ENCODE results near the gene PFN1. TPM values are rescaled to one million over a fixed set of nuclear protein-coding genes. Genes with fewer than 3 reads are reported as not detected.

The PFN1 gene
- total and polyA plus RNA-seq, 7 experiments from 2014 or later, result 430 to 2,132 (median 726) TPM

GRCh38 chr17:4903051-4903818 is 45.1 kb downstream of the PFN1 start, which contains the start of gene CHRNE:
TSS of gene CHRNE (minus strand) at chr17:4903098. CDS start at chr17:4903063, 35 bp downstream.
- H3K27ac ChIP-seq (ENCODE audit: low read depth, low read length), result no peak within 1 kb of the TSS
- Mint-ChIP-seq H3K9me3 (peaks cover 0 to 3% (median 0%) of the 10 kb centered on the region in 11 donors), H3K4me3 (peak within 1 kb of the TSS; percentile 37 to 84 (median 72)), H3K27me3 (peaks cover 0 to 20% (median 0%) of the 10 kb centered on the region in 5 donors), H3K27ac (peak within 1 kb of the TSS; percentile 57 to 98 (median 71)), H3K4me1 (peaks cover 14 to 46% (median 37%) of the 10 kb centered on the region in 7 donors), H3K36me3 (no peaks in the 10 kb centered on the region)
- DNase-seq (peak in 8 of 9 donors; percentile 63 to 80 (median 76)), ATAC-seq (peak; percentile 41)
- CTCF ChIA-PET, result interaction anchor here (0.6 to 1.3 kb wide), 5 partner anchors 10 to 94 kb away, joined by 3 to 4 read pairs (median 4); partner anchors contain the start of gene INCA1
- peak within 1 kb of the TSS; percentile 29 for H3K4me3 ChIP-seq (ENCODE audit: low read length)
- peaks cover 29 to 40% of the 10 kb centered on the region in 2 donors for H3K4me1 ChIP-seq (ENCODE audit: control insufficient read depth in 2 of 2, insufficient read depth in 2 of 2, low read length in 2 of 2)
- intact Hi-C loops (cut with micrococcal nuclease), result loop anchor here (1.0 to 5.0 kb wide), 7 partner anchors 37 to 338 kb away; partner anchors contain the start of genes ARRB2 (in 2 of the 2), GLTPD2 (in 1 of the 2), RNF167 (in 1 of the 2) and SLC25A11 (in 1 of the 2)
- H3K27me3 ChIP-seq (ENCODE audit: control insufficient read depth in 2 of 2, insufficient read depth in 2 of 2, low read length in 2 of 2), result no peaks in the 10 kb centered on the region
- H3K9me3 ChIP-seq (ENCODE audit: control insufficient read depth in 2 of 3, low read length in 3 of 3), result no peaks in the 10 kb centered on the region
- H3K36me3 ChIP-seq (ENCODE audit: control insufficient read depth in 2 of 3, insufficient read depth in 3 of 3, low read length in 3 of 3), result no peaks in the 10 kb centered on the region
- POLR2A ChIA-PET, result interaction anchor here (0.6 to 5.9 kb wide), 4 partner anchors 37 to 90 kb away, joined by 3 to 25 read pairs (median 5); partner anchors contain the start of genes RNF167, SLC25A11 and SPAG7

GRCh38 chr17:4902540-4902939 is 45.8 kb downstream of the PFN1 start:
- ChIA-PET CTCF (interaction anchor here (0.6 to 1.3 kb wide), 3 partner anchors 67 to 335 kb away, joined by 3 to 4 read pairs (median 4); partner anchors contain the start of gene INCA1), POLR2A (interaction anchor here (1.5 to 5.9 kb wide), 2 partner anchors 37 to 65 kb away, joined by 6 to 25 read pairs; partner anchors contain the start of genes RNF167, SLC25A11 and SPAG7)
- H3K27ac Mint-ChIP-seq, result peak overlapping the region in 7 of 9 donors; percentile 60 to 98 (median 74)
- DNase-seq, result no peak
- peaks cover 0 to 20% (median 0%) of the 10 kb centered on the region in 5 donors for H3K27me3 Mint-ChIP-seq
- no peak overlapping the region for H3K27ac ChIP-seq (ENCODE audit: low read depth, low read length)
- H3K4me3 Mint-ChIP-seq, result peak overlapping the region in 9 of 10 donors; percentile 5 to 84 (median 69)
- no peak for ATAC-seq
- H3K4me1 ChIP-seq (ENCODE audit: control insufficient read depth in 2 of 2, insufficient read depth in 2 of 2, low read length in 2 of 2), result peaks cover 29 to 38% of the 10 kb centered on the region in 2 donors
- no peaks in the 10 kb centered on the region for H3K27me3 ChIP-seq (ENCODE audit: control insufficient read depth in 2 of 2, insufficient read depth in 2 of 2, low read length in 2 of 2)
- intact Hi-C loops (cut with micrococcal nuclease), result loop anchor here in 1 of 2 donors (5.0 kb wide), 2 partner anchors 115 to 335 kb away; partner anchors contain the start of genes GLTPD2 and VMO1
- peaks cover 14 to 48% (median 37%) of the 10 kb centered on the region in 7 donors for H3K4me1 Mint-ChIP-seq
- H3K36me3 ChIP-seq (ENCODE audit: control insufficient read depth in 2 of 3, insufficient read depth in 3 of 3, low read length in 3 of 3), result no peaks in the 10 kb centered on the region
- H3K9me3 Mint-ChIP-seq, result peaks cover 0 to 3% (median 0%) of the 10 kb centered on the region in 11 donors
- no peaks in the 10 kb centered on the region for H3K36me3 Mint-ChIP-seq
- H3K9me3 ChIP-seq (ENCODE audit: control insufficient read depth in 2 of 3, low read length in 3 of 3), result no peaks in the 10 kb centered on the region
- peak overlapping the region; percentile 29 for H3K4me3 ChIP-seq (ENCODE audit: low read length)

- peaks cover 0 to 3% (median 0%) of the 10 kb centered on the region in 11 donors for H3K9me3 Mint-ChIP-seq
- peaks cover 0 to 3% (median 0%) of the 10 kb centered on the region in 3 experiments for H3K36me3 ChIP-seq (ENCODE audit: control insufficient read depth in 2 of 3, insufficient read depth in 3 of 3, low read length in 3 of 3)
- H3K36me3 Mint-ChIP-seq, result peaks cover 0 to 2% (median 0%) of the 10 kb centered on the region in 5 donors
- H3K4me1 Mint-ChIP-seq, result peaks cover 14 to 45% (median 37%) of the 10 kb centered on the region in 7 donors
- peaks cover 0 to 18% (median 0%) of the 10 kb centered on the region in 5 donors for H3K27me3 Mint-ChIP-seq
- intact Hi-C loops (cut with micrococcal nuclease), result loop anchor here in 1 of 2 donors (5.0 kb wide), 2 partner anchors 114 to 334 kb away; partner anchors contain the start of genes GLTPD2 and VMO1
- no peak overlapping the region for H3K4me3 ChIP-seq (ENCODE audit: low read length)
- ChIA-PET CTCF (interaction anchor here (0.6 kb wide), 1 partner anchor 335 kb away, joined by 3 read pairs; no protein-coding TSS in a partner anchor), POLR2A (interaction anchor here (1.5 to 5.9 kb wide), 2 partner anchors 38 to 66 kb away, joined by 6 to 25 read pairs; partner anchors contain the start of genes RNF167, SLC25A11 and SPAG7)
- peaks cover 29 to 38% of the 10 kb centered on the region in 2 donors for H3K4me1 ChIP-seq (ENCODE audit: control insufficient read depth in 2 of 2, insufficient read depth in 2 of 2, low read length in 2 of 2)
- H3K27me3 ChIP-seq (ENCODE audit: control insufficient read depth in 2 of 2, insufficient read depth in 2 of 2, low read length in 2 of 2), result no peaks in the 10 kb centered on the region
- no peaks in the 10 kb centered on the region for H3K9me3 ChIP-seq (ENCODE audit: control insufficient read depth in 2 of 3, low read length in 3 of 3)
- H3K27ac Mint-ChIP-seq, result peak overlapping the region in 5 of 9 donors; percentile 68 to 98 (median 88)
- DNase-seq, result peak in 4 of 9 donors; percentile 18 to 52 (median 34)
- peak overlapping the region; percentile 78 for H3K27ac ChIP-seq (ENCODE audit: low read depth, low read length)
- ATAC-seq, result peak; percentile 28
- H3K4me3 Mint-ChIP-seq, result peak overlapping the region in 8 of 10 donors; percentile 69 to 95 (median 86)
Observed at GRCh38 chr17:4901648-4902344, 46.5 kb downstream of the PFN1 start.

- H3K27me3 ChIP-seq (ENCODE audit: control insufficient read depth in 2 of 2, insufficient read depth in 2 of 2, low read length in 2 of 2), result no peaks in the 10 kb centered on the region
- H3K27ac ChIP-seq (ENCODE audit: low read depth, low read length), result peak overlapping the region; percentile 78
- peaks cover 14 to 45% (median 37%) of the 10 kb centered on the region in 7 donors for H3K4me1 Mint-ChIP-seq
- H3K27ac Mint-ChIP-seq, result peak overlapping the region; percentile 42 to 99 (median 87)
- POLR2A ChIA-PET, result interaction anchor here (1.0 to 5.9 kb wide), 3 partner anchors 39 to 47 kb away, joined by 5 to 25 read pairs (median 12); partner anchors contain the start of genes PFN1, RNF167 and SLC25A11
- peaks cover 0 to 16% (median 0%) of the 10 kb centered on the region in 5 donors for H3K27me3 Mint-ChIP-seq
- DNase-seq, result peak in 1 of 9 donors; percentile 47
- no peak overlapping the region for H3K4me3 ChIP-seq (ENCODE audit: low read length)
- peaks cover 0 to 9% (median 0%) of the 10 kb centered on the region in 3 experiments for H3K36me3 ChIP-seq (ENCODE audit: control insufficient read depth in 2 of 3, insufficient read depth in 3 of 3, low read length in 3 of 3)
- H3K9me3 Mint-ChIP-seq, result peaks cover 0 to 3% (median 0%) of the 10 kb centered on the region in 11 donors
- intact Hi-C loops (cut with micrococcal nuclease), result loop anchor here in 1 of 2 donors (5.0 kb wide), 2 partner anchors 114 to 334 kb away; partner anchors contain the start of genes GLTPD2 and VMO1
- H3K4me3 Mint-ChIP-seq, result peak overlapping the region; percentile 69 to 95 (median 87)
- no peaks in the 10 kb centered on the region for H3K9me3 ChIP-seq (ENCODE audit: control insufficient read depth in 2 of 3, low read length in 3 of 3)
- peaks cover 0 to 2% (median 0%) of the 10 kb centered on the region in 5 donors for H3K36me3 Mint-ChIP-seq
- CTCF ChIA-PET, result interaction anchor here (1.4 kb wide), 1 partner anchor 8 kb away, joined by 7 read pairs; no protein-coding TSS in a partner anchor
- no peak for ATAC-seq
- H3K4me1 ChIP-seq (ENCODE audit: control insufficient read depth in 2 of 2, insufficient read depth in 2 of 2, low read length in 2 of 2), result peaks cover 29 to 38% of the 10 kb centered on the region in 2 donors
Observed at GRCh38 chr17:4901108-4901647, 47.2 kb downstream of the PFN1 start.

GRCh38 chr17:4900231-4901107 is 47.9 kb downstream of the PFN1 start:
- no peaks in the 10 kb centered on the region for H3K27me3 ChIP-seq (ENCODE audit: control insufficient read depth in 2 of 2, insufficient read depth in 2 of 2, low read length in 2 of 2)
- ATAC-seq, result peak; percentile 44
- intact Hi-C loops (cut with micrococcal nuclease), result loop anchor here in 1 of 2 donors (5.0 kb wide), 2 partner anchors 113 to 333 kb away; partner anchors contain the start of genes GLTPD2 and VMO1
- Mint-ChIP-seq H3K4me3 (peak overlapping the region; percentile 88 to 95 (median 92)), H3K36me3 (peaks cover 0 to 6% (median 0%) of the 10 kb centered on the region in 5 donors), H3K9me3 (peaks cover 0 to 3% (median 0%) of the 10 kb centered on the region in 11 donors), H3K27ac (peak overlapping the region; percentile 42 to 99 (median 92)), H3K27me3 (peaks cover 0 to 13% (median 0%) of the 10 kb centered on the region in 5 donors), H3K4me1 (peaks cover 14 to 45% (median 37%) of the 10 kb centered on the region in 7 donors)
- peaks cover 0 to 17% (median 0%) of the 10 kb centered on the region in 3 experiments for H3K36me3 ChIP-seq (ENCODE audit: control insufficient read depth in 2 of 3, insufficient read depth in 3 of 3, low read length in 3 of 3)
- H3K4me3 ChIP-seq (ENCODE audit: low read length), result peak overlapping the region; percentile 76
- peak overlapping the region; percentile 78 for H3K27ac ChIP-seq (ENCODE audit: low read depth, low read length)
- peaks cover 29 to 38% of the 10 kb centered on the region in 2 donors for H3K4me1 ChIP-seq (ENCODE audit: control insufficient read depth in 2 of 2, insufficient read depth in 2 of 2, low read length in 2 of 2)
- POLR2A ChIA-PET, result interaction anchor here (0.8 to 5.9 kb wide), 7 partner anchors 8 to 130 kb away, joined by 3 to 25 read pairs (median 12); partner anchors contain the start of genes CAMTA2, PFN1, RNF167 and SLC25A11
- CTCF ChIA-PET, result interaction anchor here (0.6 to 1.4 kb wide), 5 partner anchors 9 to 660 kb away, joined by 3 to 7 read pairs (median 4); no protein-coding TSS in a partner anchor
- no peaks in the 10 kb centered on the region for H3K9me3 ChIP-seq (ENCODE audit: control insufficient read depth in 2 of 3, low read length in 3 of 3)
- peak; percentile 43 to 88 (median 76) for DNase-seq

All from naive thymus-derived CD4-positive, alpha-beta T cell (primary cell).